Measurements from ENCODE around the gene NKX6-1. TPM values are rescaled to one million over a fixed set of nuclear protein-coding genes. Genes with fewer than 3 reads are reported as not detected.
A peak's percentile ranks its signal among the peaks of the same experiment; 100 is the strongest.

Gene NKX6-1
- total RNA-seq, 1 experiment from 2014 or later = 0.37 TPM

- ChIA-PET POLR2A (ENCODE audit: unreplicated experiment) (no interaction called here), CTCF (no interaction called here)
- H3F3A ChIP-seq (ENCODE audit: insufficient read depth, low read depth) = no peaks in the 10 kb centered on the region
- TF ChIP-seq EZH2 (IDR thresholded peaks at IDR 0.05; ENCODE audit: low read depth) (no peak), CTCF (conservative IDR thresholded peaks at IDR 0.05) (no peak)
- H4K20me1 ChIP-seq (ENCODE audit: insufficient read depth) = no peaks in the 10 kb centered on the region
- no peaks in the 10 kb centered on the region for H3K79me2 ChIP-seq (ENCODE audit: low read depth)
- H3K4me1 ChIP-seq (replicated peaks; ENCODE audit: insufficient read depth) = no peaks in the 10 kb centered on the region
- H3K36me3 ChIP-seq (ENCODE audit: low read depth) = no peaks in the 10 kb centered on the region
- H3K27ac ChIP-seq = no peak overlapping the region
- H3K4me2 ChIP-seq = no peak overlapping the region
- no TSS peak for BruUV-seq (replicated peaks)
- no peak for DNase-seq
- H2AFZ ChIP-seq = no peak overlapping the region
- intact Hi-C loops (cut with micrococcal nuclease; ENCODE audit: unreplicated experiment) = no loop called here
- no peak overlapping the region for H3K4me3 ChIP-seq
- no peaks in the 10 kb centered on the region for H3K9me3 ChIP-seq (ENCODE audit: insufficient read depth, low read depth)
- no peaks in the 10 kb centered on the region for H3K9me2 ChIP-seq (ENCODE audit: insufficient read depth)
- no peaks in the 10 kb centered on the region for H3K27me3 ChIP-seq (ENCODE audit: insufficient read depth, low read depth)
These were observed 42.9 kb downstream of the NKX6-1 start for GRCh38 chr4:84456157-84456556.

- H3K27me3 ChIP-seq (ENCODE audit: insufficient read depth, low read depth) = no peaks in the 10 kb centered on the region
- H3K79me2 ChIP-seq (ENCODE audit: low read depth) = no peaks in the 10 kb centered on the region
- BruUV-seq (replicated peaks) = no TSS peak
- TF ChIP-seq EZH2 (IDR thresholded peaks at IDR 0.05; ENCODE audit: low read depth) = no peak
- no peaks in the 10 kb centered on the region for H4K20me1 ChIP-seq (ENCODE audit: insufficient read depth)
- no peaks in the 10 kb centered on the region for H3K9me3 ChIP-seq (ENCODE audit: insufficient read depth, low read depth)
- no peaks in the 10 kb centered on the region for H3K9me2 ChIP-seq (ENCODE audit: insufficient read depth)
- no peaks in the 10 kb centered on the region for H3K4me1 ChIP-seq (replicated peaks; ENCODE audit: insufficient read depth)
- ChIA-PET POLR2A (ENCODE audit: unreplicated experiment) (no interaction called here), CTCF (no interaction called here)
- no peaks in the 10 kb centered on the region for H3F3A ChIP-seq (ENCODE audit: insufficient read depth, low read depth)
- H3K4me3 ChIP-seq = no peak overlapping the region
- H3K36me3 ChIP-seq (ENCODE audit: low read depth) = no peaks in the 10 kb centered on the region
- no peak overlapping the region for H3K27ac ChIP-seq
- intact Hi-C loops (cut with micrococcal nuclease; ENCODE audit: unreplicated experiment) = no loop called here
- H3K4me2 ChIP-seq = no peak overlapping the region
- no peak for DNase-seq
- no peak overlapping the region for H2AFZ ChIP-seq
These were observed 43.4 kb downstream of the NKX6-1 start for GRCh38 chr4:84455697-84456096.

GRCh38 chr4:84451546-84451945, 47.5 kb downstream of the NKX6-1 start:
- CTCF ChIA-PET = no interaction called here
- Histone ChIP-seq H3K4me2 (no peak overlapping the region), H3K27me3 (ENCODE audit: insufficient read depth, low read depth) (no peaks in the 10 kb centered on the region), H4K20me1 (ENCODE audit: insufficient read depth) (no peaks in the 10 kb centered on the region), H3K9me2 (ENCODE audit: insufficient read depth) (no peaks in the 10 kb centered on the region), H3K27ac (no peak overlapping the region), H3K4me3 (no peak overlapping the region), H3K9me3 (ENCODE audit: insufficient read depth, low read depth) (no peaks in the 10 kb centered on the region), H3K36me3 (ENCODE audit: low read depth) (no peaks in the 10 kb centered on the region), H3K79me2 (ENCODE audit: low read depth) (no peaks in the 10 kb centered on the region), H3K4me1 (replicated peaks; ENCODE audit: insufficient read depth) (no peaks in the 10 kb centered on the region), H3F3A (ENCODE audit: insufficient read depth, low read depth) (no peaks in the 10 kb centered on the region), H2AFZ (no peak overlapping the region)
- no peak for TF ChIP-seq EZH2 (IDR thresholded peaks at IDR 0.05; ENCODE audit: low read depth)
- TF ChIP-seq CTCF (conservative IDR thresholded peaks at IDR 0.05) = peak; percentile 49; the same call in 1 of the 2 replicates
- intact Hi-C loops (cut with micrococcal nuclease; ENCODE audit: unreplicated experiment) = no loop called here
- no peak for DNase-seq
- no TSS peak for BruUV-seq (replicated peaks)
- POLR2A ChIA-PET (ENCODE audit: unreplicated experiment) = no interaction called here

GRCh38 chr4:84443523-84443922, 55.6 kb downstream of the NKX6-1 start:
- H3F3A ChIP-seq (ENCODE audit: insufficient read depth, low read depth) = no peaks in the 10 kb centered on the region
- no peak overlapping the region for H3K4me2 ChIP-seq
- intact Hi-C loops (cut with micrococcal nuclease; ENCODE audit: unreplicated experiment) = no loop called here
- no peaks in the 10 kb centered on the region for H3K4me1 ChIP-seq (replicated peaks; ENCODE audit: insufficient read depth)
- no peak for DNase-seq
- H4K20me1 ChIP-seq (ENCODE audit: insufficient read depth) = no peaks in the 10 kb centered on the region
- H3K27me3 ChIP-seq (ENCODE audit: insufficient read depth, low read depth) = no peaks in the 10 kb centered on the region
- no peaks in the 10 kb centered on the region for H3K9me2 ChIP-seq (ENCODE audit: insufficient read depth)
- no peaks in the 10 kb centered on the region for H3K79me2 ChIP-seq (ENCODE audit: low read depth)
- H3K4me3 ChIP-seq = no peak overlapping the region
- TF ChIP-seq EZH2 (IDR thresholded peaks at IDR 0.05; ENCODE audit: low read depth) (no peak), CTCF (conservative IDR thresholded peaks at IDR 0.05) (no peak)
- ChIA-PET POLR2A (ENCODE audit: unreplicated experiment) (no interaction called here), CTCF (no interaction called here)
- H3K36me3 ChIP-seq (ENCODE audit: low read depth) = no peaks in the 10 kb centered on the region
- H3K9me3 ChIP-seq (ENCODE audit: insufficient read depth, low read depth) = no peaks in the 10 kb centered on the region
- H3K27ac ChIP-seq = no peak overlapping the region
- no TSS peak for BruUV-seq (replicated peaks)
- H2AFZ ChIP-seq = no peak overlapping the region
